Left hindlimb (tissue), 1 donor: ENCODE measurements around the gene SHF.

Experiments
- DNase-seq: peaks from one replicate; pipeline ENCODE4 v3.0.0-alpha.2; 2018

Gene SHF

DNA sequence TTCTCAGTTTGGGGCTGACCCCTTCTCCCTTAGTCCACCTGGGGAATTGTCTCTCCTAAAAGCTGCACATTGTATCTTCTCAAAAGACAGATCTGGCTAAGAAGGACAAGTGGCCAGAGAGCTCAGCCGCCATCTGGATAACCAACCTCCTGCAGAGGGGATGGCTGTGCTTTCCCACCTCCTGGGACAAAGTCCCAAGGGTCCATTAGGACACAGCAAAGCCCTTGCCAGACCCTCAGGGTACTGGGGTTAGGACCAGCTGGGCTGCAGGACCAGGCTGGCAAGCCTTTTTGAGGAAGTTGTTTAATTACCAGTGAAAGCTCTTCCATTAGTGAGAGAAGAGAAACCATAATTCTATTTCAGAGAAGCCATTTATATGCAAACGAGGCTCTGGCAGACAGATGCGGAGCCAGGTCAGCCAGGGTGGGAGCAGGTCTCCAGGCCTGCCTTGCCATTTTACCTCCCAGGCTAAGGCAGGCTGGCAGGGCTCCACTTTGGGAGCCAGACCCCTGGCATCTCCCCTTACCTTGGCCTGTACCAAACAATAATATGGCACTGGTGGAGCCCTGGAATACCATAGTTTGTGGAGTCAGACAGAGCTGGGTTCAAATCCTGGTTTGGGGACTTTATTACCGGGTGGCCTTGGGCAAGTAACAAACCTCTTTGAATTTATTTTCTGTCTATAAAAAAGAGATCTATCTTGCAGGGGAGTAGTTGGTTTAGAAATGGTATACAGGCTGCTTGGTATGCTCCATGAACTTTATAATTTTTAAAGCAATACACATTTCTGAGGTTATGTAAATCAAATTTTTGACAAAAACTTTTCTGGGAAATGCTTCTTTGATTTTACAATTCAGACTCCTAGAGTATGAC, 17.9 kb downstream of the SHF start:
- no peak for DNase-seq

DNA sequence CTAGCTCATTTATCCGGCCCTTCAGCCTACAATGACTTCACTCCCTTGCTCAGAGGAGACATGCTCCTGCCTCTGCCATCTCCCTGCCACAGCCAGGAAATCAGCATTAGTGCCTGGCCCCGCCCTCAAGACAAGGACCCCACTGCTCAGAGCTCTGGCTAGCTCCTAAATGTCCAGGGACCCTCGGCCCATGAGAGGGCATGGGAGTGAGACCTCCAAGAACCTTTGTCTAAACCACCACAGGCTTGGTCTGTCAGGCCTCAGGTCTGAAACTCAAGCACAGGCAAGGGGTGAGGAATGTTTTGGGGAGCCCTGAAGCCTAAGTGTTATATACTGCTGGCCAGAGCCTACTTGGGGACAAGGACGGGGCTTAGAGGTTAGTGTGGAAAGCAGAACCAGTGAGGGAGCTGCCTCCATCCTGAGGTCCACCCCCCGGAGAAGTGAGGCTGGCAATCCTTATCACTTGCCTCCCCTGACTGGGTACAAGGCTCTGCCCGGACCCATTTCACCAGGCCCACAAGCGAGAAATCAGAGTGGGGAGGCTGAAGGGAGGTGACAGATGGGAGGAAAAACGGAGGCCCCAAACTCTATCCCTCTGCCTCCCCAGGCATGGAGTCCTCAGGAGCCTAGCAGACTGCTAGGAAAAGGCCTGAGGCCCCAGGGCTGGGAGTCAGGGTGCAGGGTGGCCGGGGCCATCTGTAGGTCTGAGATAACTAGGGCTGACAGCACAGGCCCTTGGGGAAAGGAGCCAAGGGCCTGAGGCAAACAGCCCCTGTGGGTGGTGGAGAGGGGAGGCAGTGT, 18.8 kb downstream of the SHF start:
- peak; percentile 28 for DNase-seq

DNA sequence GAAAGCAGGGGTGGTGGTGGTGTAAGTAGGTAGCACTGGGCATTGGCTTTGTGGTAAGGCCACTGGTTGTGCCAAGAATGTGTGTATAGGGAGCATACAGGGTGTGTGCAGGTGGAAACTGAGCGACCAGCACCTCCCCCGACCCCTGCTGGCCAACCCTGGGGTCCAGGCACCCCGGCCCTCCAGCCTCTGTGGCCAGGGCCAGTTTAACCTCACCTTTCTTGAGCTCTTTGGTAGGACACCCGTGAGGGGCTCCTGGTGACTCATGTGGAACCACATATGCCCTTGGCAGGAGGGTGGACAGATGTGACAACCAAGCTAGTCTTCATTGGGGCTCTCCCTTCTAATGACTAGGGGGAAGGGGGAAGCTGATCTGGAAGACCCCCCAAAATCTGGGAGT, 19.5 kb downstream of the SHF start:
- DNase-seq: no peak

GRCh38 chr15:45167631-45168205, 20.0 kb downstream of the SHF start:
- peak; percentile 32 for DNase-seq

GRCh38 chr15:45166834-45167630, 20.7 kb downstream of the SHF start:
- DNase-seq: peak; percentile 89

GRCh38 chr15:45165536-45165935, 22.2 kb downstream of the SHF start:
- no peak for DNase-seq

GRCh38 chr15:45164914-45165313, 22.9 kb downstream of the SHF start:
- DNase-seq: no peak

- DNase-seq: no peak
These were observed 24.3 kb downstream of the SHF start for GRCh38 chr15:45163508-45163856.

DNA sequence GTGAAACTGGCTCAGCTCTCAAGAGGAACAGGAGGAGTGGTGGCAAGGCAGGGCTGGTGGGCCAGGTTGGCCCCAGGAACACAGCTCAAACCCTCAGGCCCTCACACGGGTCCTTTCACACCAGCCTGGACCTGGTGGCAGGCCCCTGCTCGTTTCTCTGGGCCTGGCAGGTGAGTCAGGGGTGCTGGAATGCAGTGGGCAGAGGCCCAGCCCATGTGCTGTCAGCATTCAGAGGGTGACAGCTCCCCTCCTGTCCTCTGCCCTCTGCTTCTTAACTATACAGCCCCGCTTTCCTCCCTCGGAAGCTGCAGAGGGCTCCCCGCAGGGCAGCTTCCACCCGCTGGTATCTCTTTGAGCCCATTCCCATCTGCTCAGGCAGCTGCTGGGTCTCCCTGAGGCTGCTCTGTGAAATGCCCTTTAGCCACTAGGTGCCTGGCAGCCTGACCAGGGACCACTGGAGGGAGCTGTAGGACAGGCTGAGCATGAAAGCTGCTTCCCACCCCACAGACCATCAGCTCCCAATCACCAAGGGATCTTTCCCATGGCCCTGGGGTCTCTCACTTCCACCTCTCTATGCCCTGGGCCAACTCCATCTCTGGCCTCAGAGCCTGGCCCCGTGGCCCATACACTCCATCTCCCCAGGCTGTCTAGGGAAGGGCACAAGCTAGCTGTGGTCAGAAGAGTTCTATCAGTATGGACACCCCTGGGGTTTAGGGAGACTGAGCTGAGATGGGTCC, 24.8 kb downstream of the SHF start:
- DNase-seq: peak; percentile 81

DNA sequence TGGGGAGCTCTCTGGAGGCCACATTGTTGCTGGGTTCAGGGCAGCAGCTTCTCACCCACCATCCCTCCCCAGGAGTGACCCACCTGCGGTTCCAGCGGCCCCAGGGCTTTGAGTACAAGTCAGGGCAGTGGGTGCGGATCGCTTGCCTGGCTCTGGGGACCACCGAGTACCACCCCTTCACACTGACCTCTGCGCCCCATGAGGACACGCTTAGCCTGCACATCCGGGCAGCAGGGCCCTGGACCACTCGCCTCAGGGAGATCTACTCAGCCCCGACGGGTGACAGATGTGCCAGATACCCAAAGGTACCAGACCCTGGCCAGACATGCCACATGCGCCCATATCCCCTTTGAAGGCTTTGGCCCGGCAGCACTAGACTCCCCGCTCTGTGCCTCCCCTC, 26.1 kb downstream of the SHF start:
- DNase-seq: no peak

- no peak for DNase-seq
These were observed 29.8 kb downstream of the SHF start for GRCh38 chr15:45157974-45158373.

- no peak for DNase-seq
These were observed 30.9 kb downstream of the SHF start for GRCh38 chr15:45156744-45157455.

- no peak for DNase-seq
These were observed 32.0 kb downstream of the SHF start for GRCh38 chr15:45155739-45156138.

DNA sequence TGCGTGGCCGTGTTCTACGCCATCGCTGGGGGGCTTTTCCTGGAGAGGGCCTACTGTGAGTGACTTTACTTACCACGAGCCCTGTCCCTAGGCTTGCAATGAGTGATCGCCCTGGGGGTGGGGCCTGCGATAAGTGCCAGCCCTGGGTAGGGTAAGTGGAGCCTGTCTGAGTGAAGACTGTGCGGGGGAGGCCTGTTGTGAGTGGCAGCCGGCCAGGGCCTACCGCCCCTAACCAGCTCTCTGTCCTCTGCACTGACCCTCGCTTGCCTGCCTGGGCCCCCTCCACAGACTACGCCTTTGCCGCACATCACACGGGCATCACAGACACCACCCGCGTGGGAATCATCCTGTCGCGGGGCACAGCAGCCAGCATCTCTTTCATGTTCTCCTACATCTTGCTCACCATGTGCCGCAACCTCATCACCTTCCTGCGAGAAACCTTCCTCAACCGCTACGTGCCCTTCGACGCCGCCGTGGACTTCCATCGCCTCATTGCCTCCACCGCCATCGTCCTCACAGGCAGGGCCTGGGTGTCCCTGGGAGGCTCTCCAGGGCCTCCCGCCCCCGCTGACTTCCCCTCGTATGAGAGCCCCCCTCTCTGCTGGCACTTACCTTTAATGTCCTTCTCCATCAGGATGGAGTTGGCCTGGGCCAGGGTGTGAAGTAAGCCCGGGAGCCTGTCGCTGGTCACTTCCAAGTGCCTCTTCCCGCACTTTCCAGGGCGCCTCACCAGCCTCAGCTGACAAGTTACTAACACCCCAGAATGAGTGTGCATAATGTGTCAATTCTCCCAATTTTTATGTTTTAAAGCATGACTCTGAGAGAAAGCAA, 35.6 kb downstream of the SHF start:
- DNase-seq: no peak

DNA sequence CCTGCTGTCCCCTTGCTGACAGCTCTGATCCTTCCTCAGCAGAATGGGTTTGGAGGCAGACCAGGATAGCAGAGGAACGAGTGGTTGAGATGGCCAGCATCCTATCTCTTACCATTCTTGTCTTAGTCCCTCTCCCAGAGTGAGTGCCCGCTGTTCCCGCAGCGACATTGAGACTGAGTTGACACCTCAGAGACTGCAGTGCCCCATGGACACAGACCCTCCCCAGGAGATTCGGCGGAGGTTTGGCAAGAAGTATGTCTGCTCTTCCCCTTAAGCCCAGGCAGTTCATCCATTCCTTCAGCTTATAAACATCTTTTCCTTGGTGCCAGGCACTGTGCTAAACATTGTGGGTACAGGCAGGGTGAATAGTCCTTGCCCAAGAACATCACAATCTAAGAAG, 36.8 kb downstream of the SHF start:
- no peak for DNase-seq

DNA sequence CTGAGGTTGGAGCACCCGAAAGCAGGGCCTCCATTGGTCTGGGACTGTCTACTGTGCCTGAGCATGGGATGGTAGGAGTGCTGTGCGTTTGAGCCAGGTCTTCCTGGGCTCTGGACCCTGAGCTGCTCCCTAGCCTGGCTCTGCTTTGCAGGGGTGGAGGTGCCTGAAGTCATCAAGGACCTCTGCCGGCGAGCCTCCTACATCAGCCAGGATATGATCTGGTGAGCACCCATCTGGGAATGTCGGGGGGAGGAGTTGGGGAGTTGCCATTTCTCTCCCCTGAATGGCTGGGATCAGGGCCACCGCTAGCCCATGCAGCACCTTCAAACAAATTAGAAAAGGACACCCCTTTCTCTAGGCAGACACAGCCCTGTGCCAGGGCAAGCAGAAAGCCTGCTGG, 37.3 kb downstream of the SHF start:
- DNase-seq: no peak

DNA sequence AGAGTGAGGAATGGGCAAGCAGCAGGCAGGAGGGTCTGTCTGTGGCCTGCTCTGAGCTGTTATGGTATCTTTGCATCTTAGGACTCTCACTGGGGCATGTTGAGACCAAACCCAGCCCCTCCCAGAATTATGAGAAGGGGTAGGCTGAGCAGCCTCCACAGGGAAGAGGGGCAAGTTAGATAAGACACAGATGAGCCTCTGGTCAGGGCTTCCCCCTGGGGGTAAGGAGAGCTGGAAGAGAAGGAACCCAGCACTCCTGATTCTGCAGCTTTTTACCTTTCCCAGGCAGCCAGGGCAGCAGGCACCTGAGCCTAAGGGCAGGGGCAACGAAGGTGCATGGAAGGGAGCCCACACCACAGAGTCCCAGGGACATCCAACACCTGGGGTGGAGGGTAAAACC, 38.7 kb downstream of the SHF start:
- DNase-seq: no peak

DNA sequence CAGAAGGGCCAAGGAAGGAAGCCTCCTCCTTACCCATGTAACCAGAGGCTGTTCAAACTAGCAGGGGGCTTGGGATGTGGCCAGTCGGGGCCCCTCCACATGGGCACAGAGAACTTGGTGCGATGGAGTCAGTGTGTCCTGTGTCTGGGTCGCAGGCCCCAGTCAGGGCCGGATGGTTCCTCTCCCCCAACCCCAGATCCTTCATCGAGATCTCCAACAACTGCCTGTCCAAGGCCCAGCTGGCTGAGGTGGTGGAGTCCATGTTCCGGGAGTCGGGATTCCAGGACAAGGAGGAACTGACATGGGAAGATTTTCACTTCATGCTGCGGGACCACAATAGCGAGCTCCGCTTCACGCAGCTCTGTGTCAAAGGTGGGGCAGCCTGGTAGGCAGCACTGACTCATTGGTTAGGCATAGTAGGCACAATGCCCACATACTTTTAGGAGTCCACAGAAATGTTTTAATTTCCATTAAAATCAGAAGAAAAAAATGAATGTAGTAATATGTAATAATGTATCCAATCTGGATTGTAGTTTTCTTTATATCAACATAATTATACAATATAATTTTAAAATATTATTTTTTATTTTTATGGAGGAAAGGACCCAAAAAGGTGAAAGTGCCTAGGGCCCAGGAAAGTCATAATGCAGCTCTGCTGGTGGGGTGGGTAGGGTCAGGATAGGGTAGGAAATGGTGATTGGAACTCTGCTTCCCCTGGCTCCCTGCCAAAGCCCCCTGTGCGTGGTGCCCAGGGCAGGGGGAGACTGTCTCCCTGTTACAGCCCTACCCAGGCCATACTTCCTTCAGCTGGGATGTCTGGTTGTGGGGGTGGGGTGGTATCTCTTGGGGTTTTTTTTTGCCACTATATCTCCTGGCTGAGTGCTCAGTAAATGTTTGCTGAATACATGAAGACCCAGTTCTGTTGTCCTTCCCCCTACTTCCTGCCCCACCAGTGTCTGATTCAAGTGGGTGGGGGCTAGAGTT, 39.4 kb downstream of the SHF start:
- no peak for DNase-seq

GRCh38 chr15:45147606-45148005, 40.2 kb downstream of the SHF start:
- no peak for DNase-seq
